NB4 (cell line): ENCODE measurements around the gene IFT122.

ENCODE experiments used
- CTCF ChIP-seq: IDR thresholded peaks from one replicate; pipeline ENCODE4 v1.5.1; 2012; ENCODE audit warnings: low read depth, low read length
- MAX ChIP-seq: IDR thresholded peaks from 2 replicates; pipeline ENCODE4 v1.6.1; 2011; ENCODE audit warnings: low read depth, low read length

GRCh38 chr3:129429080-129429451, 11.0 kb upstream of the IFT122 start:
- TF ChIP-seq CTCF, result no peak
- no peak for TF ChIP-seq MAX
